Suprapubic skin (tissue), 4 donors: ENCODE measurements around the gene HNRNPUL2.

Source experiments
- EP300 ChIP-seq: sonication (generic); formaldehyde crosslinking; IDR thresholded peaks from one replicate; pipeline ENCODE4 v1.6.1; 2017; ENCODE audit warnings: antibody characterized with exemption
- POLR2AphosphoS5 ChIP-seq, 3 donors: sonication (generic); formaldehyde crosslinking; IDR thresholded peaks; one replicate each; pipeline ENCODE4 v1.6.1; 2017; ENCODE audit warnings: antibody characterized with exemption in 3 of 3
- TF ChIP-seq, protein P1 (sequence below), 2 donors: fragments of 200-600 bp in 1 of 2; fragments of 450-650 bp in 1 of 2; sonication (generic) in 1 of 2; IDR thresholded peaks; one replicate each; pipeline ENCODE4 v1.5.1; 2016 to 2019; ENCODE audit warnings: antibody characterized with exemption in 2 of 2, mild to moderate bottlenecking in 1 of 2, moderate library complexity in 1 of 2

DNA sequence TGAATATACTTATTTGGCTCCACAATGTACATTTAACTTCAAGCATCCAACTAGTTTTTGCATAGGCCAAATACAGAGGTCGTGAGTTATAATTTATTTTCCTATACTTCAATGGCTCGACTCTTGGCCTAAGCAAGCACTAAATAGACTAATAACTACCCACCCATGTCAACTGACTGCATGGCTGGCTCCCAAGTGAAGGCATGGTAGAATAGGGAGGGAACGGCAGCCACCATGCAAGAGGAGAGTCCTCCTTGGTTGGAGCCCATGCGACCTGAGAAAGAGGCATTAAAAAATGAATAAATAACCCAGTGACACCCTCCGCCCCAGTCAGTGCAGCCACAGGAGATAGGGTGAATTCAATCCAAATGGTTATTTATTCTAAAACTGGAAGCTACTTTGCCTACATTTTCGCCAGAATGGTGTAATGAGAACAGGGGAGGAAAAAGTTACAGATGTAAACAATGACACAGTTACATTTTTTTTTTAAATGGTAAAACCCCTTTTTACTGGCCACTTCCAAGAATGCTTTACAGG is 14.9 kb downstream of the HNRNPUL2 start:
- TF ChIP-seq, protein P1, sequence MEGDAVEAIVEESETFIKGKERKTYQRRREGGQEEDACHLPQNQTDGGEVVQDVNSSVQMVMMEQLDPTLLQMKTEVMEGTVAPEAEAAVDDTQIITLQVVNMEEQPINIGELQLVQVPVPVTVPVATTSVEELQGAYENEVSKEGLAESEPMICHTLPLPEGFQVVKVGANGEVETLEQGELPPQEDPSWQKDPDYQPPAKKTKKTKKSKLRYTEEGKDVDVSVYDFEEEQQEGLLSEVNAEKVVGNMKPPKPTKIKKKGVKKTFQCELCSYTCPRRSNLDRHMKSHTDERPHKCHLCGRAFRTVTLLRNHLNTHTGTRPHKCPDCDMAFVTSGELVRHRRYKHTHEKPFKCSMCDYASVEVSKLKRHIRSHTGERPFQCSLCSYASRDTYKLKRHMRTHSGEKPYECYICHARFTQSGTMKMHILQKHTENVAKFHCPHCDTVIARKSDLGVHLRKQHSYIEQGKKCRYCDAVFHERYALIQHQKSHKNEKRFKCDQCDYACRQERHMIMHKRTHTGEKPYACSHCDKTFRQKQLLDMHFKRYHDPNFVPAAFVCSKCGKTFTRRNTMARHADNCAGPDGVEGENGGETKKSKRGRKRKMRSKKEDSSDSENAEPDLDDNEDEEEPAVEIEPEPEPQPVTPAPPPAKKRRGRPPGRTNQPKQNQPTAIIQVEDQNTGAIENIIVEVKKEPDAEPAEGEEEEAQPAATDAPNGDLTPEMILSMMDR (IDR thresholded peaks at IDR 0.05): no peak
- no peak for TF ChIP-seq POLR2AphosphoS5 (IDR thresholded peaks at IDR 0.05)
- no peak for TF ChIP-seq EP300
